A549 (cell line): ENCODE results near the gene SUGP1. TPM values are rescaled to one million over a fixed set of nuclear protein-coding genes. Genes with fewer than 3 reads are reported as not detected.

Source experiments
- ATAC-seq, 2 experiments: fragments of 200-7000 bp in 1 of 2; fragments of >200 bp in 1 of 2; cut with Nextera tagmentation in 1 of 2; cut with Tn5 transposase in 1 of 2; 3 replicates each; pipeline versions ENCODE4 v1.8.0 to v1.9.1; 2018 to 2020; ENCODE audit warnings: mild to moderate bottlenecking in 1 of 2, moderate library complexity in 1 of 2
- CTCF ChIA-PET: fragments of 300-600 bp; sonication (Branson Sonifier 250); formaldehyde crosslinking; extraction: SDS; loops from one replicate; lab custom pipeline; 2021; ENCODE audit warnings: antibody characterized with exemption, inconsistent platforms; lab: Yijun Ruan, JAX
- POLR2A ChIA-PET: fragments of 350-600 bp; formaldehyde crosslinking; extraction: SDS; loops from one replicate; lab custom pipeline; 2021; ENCODE audit warnings: antibody characterized with exemption, inconsistent platforms; lab: Yijun Ruan, JAX
- DNase-seq, 2 experiments: peaks; one replicate each; pipeline versions ENCODE4 v3.0.0 to v3.0.0-alpha.2; 2011 to 2016; ENCODE audit warnings: low read depth in 1 of 2, low spot score in 1 of 2
- FAIRE-seq: peaks from 2 replicates; lab custom pipeline; 2011; peaks lifted over from hg19 to GRCh38; lab: Jason Lieb, UNC
- H3K27ac ChIP-seq, 2 experiments: fragments of >200 bp; sonication (Bioruptor Twin); formaldehyde crosslinking; 3 replicates each; pipeline ENCODE4 v1.5.1; 2016 to 2017
- H3K4me1 ChIP-seq: fragments of >200 bp; sonication (Bioruptor Twin); formaldehyde crosslinking; 3 replicates; pipeline ENCODE4 v1.6.1; 2016
- H3K4me2 ChIP-seq: fragments of >200 bp; sonication (Bioruptor Twin); formaldehyde crosslinking; 3 replicates; pipeline ENCODE4 v1.6.1; 2016
- H3K4me3 ChIP-seq: fragments of >200 bp; sonication (Bioruptor Twin); formaldehyde crosslinking; 3 replicates; pipeline ENCODE4 v1.5.1; 2016
- H3K9me3 ChIP-seq: fragments of >200 bp; sonication (Bioruptor Twin); formaldehyde crosslinking; 3 replicates; pipeline ENCODE4 v1.6.1; 2016
- CBX2 ChIP-seq: fragments of 200-600 bp; sonication (generic); IDR thresholded peaks from 2 replicates; pipeline ENCODE4 v1.6.1; 2016; ENCODE audit warnings: low read depth, mild to moderate bottlenecking, borderline replicate concordance
- CTCF ChIP-seq: fragments of >200 bp; sonication (Bioruptor Twin); formaldehyde crosslinking; IDR thresholded peaks from 3 replicates; pipeline ENCODE4 v1.5.1; 2016
- EHMT2 ChIP-seq: fragments of 200-600 bp; sonication (generic); IDR thresholded peaks from 2 replicates; pipeline ENCODE4 v1.6.1; 2016; ENCODE audit warnings: antibody characterized with exemption, low read depth, mild to moderate bottlenecking, moderate library complexity
- EP300 ChIP-seq, 2 experiments: fragments of >200 bp; sonication (Bioruptor Twin); formaldehyde crosslinking; IDR thresholded peaks; 2 replicates in 1 of 2; 3 replicates in 1 of 2; pipeline ENCODE4 v1.6.1; 2016 to 2017
- ESRRA ChIP-seq: fragments of 150-350 bp; IDR thresholded peaks from 2 replicates; pipeline ENCODE4 v1.6.1; 2014; ENCODE audit warnings: mild to moderate bottlenecking, low read length, borderline replicate concordance
- FOSL2 ChIP-seq, 2 experiments: fragments of 450-650 bp in 1 of 2; fragments of >200 bp in 1 of 2; sonication (Bioruptor Twin) in 1 of 2; formaldehyde crosslinking; IDR thresholded peaks; 2 replicates each; pipeline versions ENCODE4 v1.5.0 to v1.6.1; 2016 to 2020; ENCODE audit warnings: mild to moderate bottlenecking in 1 of 2, moderate library complexity in 1 of 2
- GATA3 ChIP-seq: IDR thresholded peaks from 2 replicates; pipeline ENCODE4 v1.6.1; 2012; ENCODE audit warnings: borderline replicate concordance
- HEYL ChIP-seq: fragments of 250-450 bp; sonication (Bioruptor Pico); IDR thresholded peaks from 2 replicates; pipeline ENCODE4 v1.8.0; 2021; ENCODE audit warnings: mild to moderate bottlenecking, moderate library complexity
- HMGXB4 ChIP-seq: fragments of 250-450 bp; sonication (Bioruptor Pico); IDR thresholded peaks from 2 replicates; pipeline ENCODE4 v1.5.0; 2021; ENCODE audit warnings: mild to moderate bottlenecking, moderate library complexity, borderline replicate concordance
- HOXB5 ChIP-seq: fragments of 250-450 bp; sonication (Bioruptor Pico); IDR thresholded peaks from 2 replicates; pipeline ENCODE4 v1.5.0; 2020; ENCODE audit warnings: mild to moderate bottlenecking, moderate library complexity
- JUNB ChIP-seq: fragments of >200 bp; sonication (Bioruptor Twin); formaldehyde crosslinking; IDR thresholded peaks from 2 replicates; pipeline ENCODE4 v1.6.1; 2016
- KDM5A ChIP-seq: fragments of 200-600 bp; sonication (generic); IDR thresholded peaks from 2 replicates; pipeline ENCODE4 v1.6.1; 2016; ENCODE audit warnings: antibody characterized with exemption, mild to moderate bottlenecking
- MAFK ChIP-seq: fragments of 450-650 bp; IDR thresholded peaks from 2 replicates; pipeline ENCODE4 v1.6.1; 2014; ENCODE audit not compliant: partially characterized antibody
- NFE2L2 ChIP-seq: fragments of 150-350 bp; conservative IDR thresholded peaks from 2 replicates; pipeline ENCODE4 v1.6.1; 2014; ENCODE audit warnings: low read length
- NR3C1 ChIP-seq: fragments of >200 bp; sonication (Bioruptor Twin); formaldehyde crosslinking; IDR thresholded peaks from 3 replicates; pipeline ENCODE4 v1.6.1; 2017
- PHF8 ChIP-seq: fragments of 200-600 bp; sonication (generic); IDR thresholded peaks from 2 replicates; pipeline ENCODE4 v1.6.1; 2016; ENCODE audit warnings: low read depth, mild to moderate bottlenecking, antibody characterized with exemption, moderate library complexity, borderline replicate concordance
- RAD21 ChIP-seq, 2 experiments: fragments of >200 bp in 1 of 2; sonication (Bioruptor Twin) in 1 of 2; formaldehyde crosslinking in 1 of 2; IDR thresholded peaks in 1 of 2; conservative IDR thresholded peaks in 1 of 2; 2 replicates in 1 of 2; 3 replicates in 1 of 2; pipeline ENCODE4 v1.6.1; 2012 to 2018; ENCODE audit warnings: inconsistent platforms in 1 of 2
- REST ChIP-seq: fragments of 200-600 bp; sonication (generic); IDR thresholded peaks from 2 replicates; pipeline ENCODE4 v1.6.1; 2016; ENCODE audit warnings: antibody characterized with exemption, mild to moderate bottlenecking, moderate library complexity
- RNF2 ChIP-seq: fragments of 200-600 bp; sonication (generic); IDR thresholded peaks from 2 replicates; pipeline ENCODE4 v1.6.1; 2016; ENCODE audit warnings: low read depth, mild to moderate bottlenecking, antibody characterized with exemption, moderate library complexity, borderline replicate concordance
- SREBF2 ChIP-seq: fragments of 450-650 bp; IDR thresholded peaks from 2 replicates; pipeline ENCODE4 v1.6.1; 2014; ENCODE audit warnings: mild to moderate bottlenecking, moderate library complexity
- ZFP36 ChIP-seq: fragments of 450-650 bp; IDR thresholded peaks from 2 replicates; pipeline ENCODE4 v1.6.1; 2014; ENCODE audit warnings: borderline replicate concordance; ENCODE audit not compliant: partially characterized antibody
- ZSCAN20 ChIP-seq: fragments of 250-450 bp; sonication (Bioruptor Pico); IDR thresholded peaks from 2 replicates; pipeline ENCODE4 v1.8.0; 2022; ENCODE audit warnings: mild to moderate bottlenecking, moderate library complexity
- WGBS: methylation state at CpG from one replicate; pipeline ENCODE4 v1.1.6; 2017; ENCODE audit errors: missing lambda C conversion rate; 5-methylcytosine and 5-hydroxymethylcytosine counted together
- polyA minus RNA-seq: library from RNA; depleted of rRNA, polyadenylated mRNA; stranded (reverse); fragments of >200 nt; gene quantifications from 2 replicates; pipeline ENCODE4 v1.2.3, GENCODE V29; 2011; rRNA and poly(A)+ RNA removed
- polyA plus RNA-seq, 4 experiments: library from polyadenylated mRNA; depleted of rRNA in 3 of 4; stranded (reverse); fragments of >200 nt; fragmentation: RNase III in 1 of 4; extraction: RNeasy Plus Mini Kit Qiagen cat#74134 plus additional on column Dnase treatment in 1 of 4; gene quantifications; 2 replicates in 3 of 4; 3 replicates in 1 of 4; pipeline ENCODE4 v1.2.3, GENCODE V29; 2011 to 2017
- TF ChIP-seq, protein P1 (sequence below): fragments of 150-350 bp; IDR thresholded peaks from 2 replicates; pipeline ENCODE4 v1.6.1; 2014; ENCODE audit warnings: low read depth, mild to moderate bottlenecking, low read length
- TF ChIP-seq, protein P2 (sequence below): fragments of >200 bp; sonication (Bioruptor Twin); formaldehyde crosslinking; IDR thresholded peaks from 3 replicates; pipeline ENCODE4 v1.6.1; 2016
- TF ChIP-seq, protein P3 (sequence below): fragments of >200 bp; sonication (Bioruptor Twin); formaldehyde crosslinking; IDR thresholded peaks from 2 replicates; pipeline ENCODE4 v1.6.1; 2016
- TF ChIP-seq, protein P4 (sequence below): fragments of 450-650 bp; IDR thresholded peaks from 2 replicates; pipeline ENCODE4 v1.6.1; 2014; ENCODE audit warnings: antibody characterized with exemption

The SUGP1 gene
- polyA plus RNA-seq (2011; rRNA removed) (17.6 and 21.9 TPM in 2 replicates), polyA plus RNA-seq (2017; fragmentation: RNase III; extraction: RNeasy Plus Mini Kit Qiagen cat#74134 plus additional on column Dnase treatment) (27.4 to 30.0 TPM (median 30.0 TPM) in 3 replicates), polyA minus RNA-seq (24.0 and 27.0 TPM in 2 replicates)
- polyA plus RNA-seq (2012; cell fraction: cytosol; rRNA removed): 24.0 and 24.9 TPM in 2 replicates
- polyA plus RNA-seq (2012; cell fraction: nucleus; rRNA removed): 45.5 TPM in 2 replicates

GRCh38 chr19:19320361-19321140, at the start of gene SUGP1, which contains the start of gene MAU2:
SUGP1 (minus strand) TSS chr19:19320509; CDS start chr19:19320496, 13 bp downstream.
MAU2 (plus strand) TSS chr19:19320829; CDS start chr19:19320860, 31 bp downstream.
- WGBS: 0% methylated on average over 16 of the region's 67 CpGs
- H3K4me3 ChIP-seq: peak within 1 kb of the TSS; percentile 90
- peak within 1 kb of the TSS; percentile 81 to 100 for H3K27ac ChIP-seq
- ChIA-PET POLR2A (no interaction called here), CTCF (interaction anchor here (0.9 to 1.2 kb wide), 2 partner anchors 22 to 57 kb away, joined by 3 read pairs; no protein-coding TSS in a partner anchor)
- peak within 1 kb of the TSS; percentile 90 for H3K4me2 ChIP-seq
- DNase-seq: peak; percentile 85 to 89
- no peaks in the 10 kb centered on the region for H3K9me3 ChIP-seq
- no peak for FAIRE-seq
- peak; percentile 98 to 99 for ATAC-seq
- peaks cover 13% of the 10 kb centered on the region for H3K4me1 ChIP-seq
- TF ChIP-seq HEYL (CRISPR knock-in tag) (no peak), SREBF2 (no peak), HMGXB4 (CRISPR knock-in tag) (no peak), CBX2 (no peak), RNF2 (no peak), MAFK (no peak), REST (peak; percentile 97), ESRRA (no peak), NFE2L2 (no peak), ZSCAN20 (CRISPR knock-in tag) (no peak), RAD21 (conservative IDR thresholded peaks at IDR 0.05 in 1 of 2, IDR thresholded peaks at IDR 0.05 in 1 of 2) (no peak), HOXB5 (CRISPR knock-in tag) (no peak), KDM5A (peak; percentile 84), FOSL2 (IDR thresholded peaks at IDR 0.05) (no peak), FOSL2 (CRISPR knock-in tag; IDR thresholded peaks at IDR 0.05) (no peak), GATA3 (peak; percentile 41; the same call in 1 of the 2 replicates), JUNB (no peak), EP300 (IDR thresholded peaks at IDR 0.05) (no peak), PHF8 (peak; percentile 81; the same call in 1 of the 2 replicates), CTCF (no peak), EHMT2 (no peak), NR3C1 (no peak), ZFP36 (no peak)
- TF ChIP-seq, protein P1, sequence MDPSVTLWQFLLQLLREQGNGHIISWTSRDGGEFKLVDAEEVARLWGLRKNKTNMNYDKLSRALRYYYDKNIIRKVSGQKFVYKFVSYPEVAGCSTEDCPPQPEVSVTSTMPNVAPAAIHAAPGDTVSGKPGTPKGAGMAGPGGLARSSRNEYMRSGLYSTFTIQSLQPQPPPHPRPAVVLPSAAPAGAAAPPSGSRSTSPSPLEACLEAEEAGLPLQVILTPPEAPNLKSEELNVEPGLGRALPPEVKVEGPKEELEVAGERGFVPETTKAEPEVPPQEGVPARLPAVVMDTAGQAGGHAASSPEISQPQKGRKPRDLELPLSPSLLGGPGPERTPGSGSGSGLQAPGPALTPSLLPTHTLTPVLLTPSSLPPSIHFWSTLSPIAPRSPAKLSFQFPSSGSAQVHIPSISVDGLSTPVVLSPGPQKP: no peak
- TF ChIP-seq, protein P2, sequence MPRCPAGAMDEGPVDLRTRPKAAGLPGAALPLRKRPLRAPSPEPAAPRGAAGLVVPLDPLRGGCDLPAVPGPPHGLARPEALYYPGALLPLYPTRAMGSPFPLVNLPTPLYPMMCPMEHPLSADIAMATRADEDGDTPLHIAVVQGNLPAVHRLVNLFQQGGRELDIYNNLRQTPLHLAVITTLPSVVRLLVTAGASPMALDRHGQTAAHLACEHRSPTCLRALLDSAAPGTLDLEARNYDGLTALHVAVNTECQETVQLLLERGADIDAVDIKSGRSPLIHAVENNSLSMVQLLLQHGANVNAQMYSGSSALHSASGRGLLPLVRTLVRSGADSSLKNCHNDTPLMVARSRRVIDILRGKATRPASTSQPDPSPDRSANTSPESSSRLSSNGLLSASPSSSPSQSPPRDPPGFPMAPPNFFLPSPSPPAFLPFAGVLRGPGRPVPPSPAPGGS: 0 out of 3 replicates have a peak, but pooled peaks have one; percentile 36
- TF ChIP-seq, protein P3, sequence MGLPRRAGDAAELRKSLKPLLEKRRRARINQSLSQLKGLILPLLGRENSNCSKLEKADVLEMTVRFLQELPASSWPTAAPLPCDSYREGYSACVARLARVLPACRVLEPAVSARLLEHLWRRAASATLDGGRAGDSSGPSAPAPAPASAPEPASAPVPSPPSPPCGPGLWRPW: no peak
- TF ChIP-seq, protein P4, sequence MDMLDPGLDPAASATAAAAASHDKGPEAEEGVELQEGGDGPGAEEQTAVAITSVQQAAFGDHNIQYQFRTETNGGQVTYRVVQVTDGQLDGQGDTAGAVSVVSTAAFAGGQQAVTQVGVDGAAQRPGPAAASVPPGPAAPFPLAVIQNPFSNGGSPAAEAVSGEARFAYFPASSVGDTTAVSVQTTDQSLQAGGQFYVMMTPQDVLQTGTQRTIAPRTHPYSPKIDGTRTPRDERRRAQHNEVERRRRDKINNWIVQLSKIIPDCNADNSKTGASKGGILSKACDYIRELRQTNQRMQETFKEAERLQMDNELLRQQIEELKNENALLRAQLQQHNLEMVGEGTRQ: no peak
